Posterior cingulate gyrus (tissue), 11 donors: ENCODE measurements around the gene AFG1L.

ENCODE experiments used
- DNase-seq, 10 donors: peaks; one replicate each; pipeline versions ENCODE4 v3.0.0 to v3.0.0-alpha.2; 2020 to 2021; ENCODE audit warnings: mixed read lengths in 3 of 10
- intact Hi-C: fragments of 100-400 bp; cut with DNase I; formaldehyde crosslinking; loops from one replicate; pipeline ENCODE4 v1.15.1; 2023

AFG1L gene

GRCh38 chr6:108546079-108547049 lies 251.5 kb downstream of the AFG1L start:
- intact Hi-C loops, result no loop called here
- DNase-seq, result no peak

DNA sequence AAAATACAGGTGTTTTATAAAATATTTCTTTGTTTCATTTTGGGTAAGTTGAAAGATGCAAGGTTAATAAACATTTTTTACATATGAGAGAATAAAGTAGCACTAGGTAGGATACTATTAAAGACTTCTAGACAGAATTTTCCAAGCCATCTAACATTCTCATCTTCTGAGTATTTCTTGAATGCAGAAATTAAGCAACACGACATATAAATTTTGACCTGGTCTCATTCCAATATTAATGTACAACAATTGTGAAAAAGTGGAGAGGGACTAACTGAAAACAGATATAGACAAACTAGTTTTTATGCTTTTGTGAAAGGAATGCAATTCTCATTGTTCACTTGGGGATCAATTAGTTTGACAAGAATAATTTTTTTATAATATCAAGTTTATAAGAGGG lies 254.4 kb downstream of the AFG1L start:
- no peak for DNase-seq
- intact Hi-C loops, result no loop called here

DNA sequence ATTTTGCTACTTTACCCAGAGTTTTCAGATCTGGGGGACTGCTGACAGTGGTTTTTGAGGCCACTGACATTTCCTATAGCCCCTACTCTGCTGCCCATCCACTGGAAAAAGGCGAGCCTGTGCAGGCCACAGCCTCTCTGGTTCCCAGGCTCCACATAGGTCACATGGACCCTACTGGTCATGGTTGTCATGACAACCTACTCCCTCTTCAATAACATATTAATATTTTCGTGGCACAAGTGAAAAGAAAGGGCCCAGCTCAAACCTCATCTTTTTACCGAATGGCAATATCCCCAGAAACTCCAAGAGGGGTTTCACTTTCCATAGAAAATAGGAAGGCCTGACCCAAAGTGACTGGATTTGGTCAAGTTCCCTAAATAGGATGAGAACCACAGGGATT lies 254.9 kb downstream of the AFG1L start:
- no peak for DNase-seq
- intact Hi-C loops, result no loop called here

- intact Hi-C loops, result no loop called here
- no peak for DNase-seq
Observed at GRCh38 chr6:108550256-108550655, 255.4 kb downstream of the AFG1L start.

DNA sequence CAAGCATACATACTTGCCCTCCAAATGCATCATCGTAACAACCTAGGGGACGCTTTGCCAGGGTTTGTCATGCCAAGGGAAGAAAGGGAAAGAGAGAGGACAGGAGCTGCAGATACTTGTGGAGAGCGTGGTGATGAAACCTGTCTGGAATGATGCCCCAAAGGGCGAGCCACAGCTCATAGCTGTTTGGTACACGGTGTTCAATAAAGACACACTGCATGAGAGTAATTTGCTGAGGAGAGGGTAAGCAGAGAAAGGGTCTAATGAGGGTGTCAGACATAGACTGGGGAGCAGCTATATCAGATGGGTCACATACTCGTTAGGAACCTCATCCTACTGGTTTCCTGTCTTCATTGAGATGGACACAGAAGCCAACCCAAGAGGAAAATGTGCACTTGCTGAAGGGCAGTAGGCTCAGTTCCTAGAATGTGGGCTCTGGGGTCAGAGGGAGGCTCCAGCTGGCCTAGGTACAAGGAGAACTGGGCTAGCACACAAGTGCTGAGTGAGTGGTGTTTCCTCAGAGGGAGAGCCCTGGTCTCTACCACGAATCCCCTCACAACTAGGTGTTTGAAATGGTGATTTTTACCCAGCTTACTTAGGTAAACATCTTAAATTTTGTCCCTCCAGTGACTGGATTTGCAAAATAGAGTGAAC lies 260.7 kb downstream of the AFG1L start:
- DNase-seq, result no peak
- intact Hi-C loops, result loop anchor here (5.0 kb wide), 2 partner anchors 292 to 827 kb away; partner anchors contain the start of genes ARMC2 and CD164

GRCh38 chr6:108556250-108556649 lies 261.4 kb downstream of the AFG1L start:
- DNase-seq, result no peak
- intact Hi-C loops, result loop anchor here (5.0 kb wide), 2 partner anchors 291 to 826 kb away; partner anchors contain the start of genes ARMC2 and CD164

DNA sequence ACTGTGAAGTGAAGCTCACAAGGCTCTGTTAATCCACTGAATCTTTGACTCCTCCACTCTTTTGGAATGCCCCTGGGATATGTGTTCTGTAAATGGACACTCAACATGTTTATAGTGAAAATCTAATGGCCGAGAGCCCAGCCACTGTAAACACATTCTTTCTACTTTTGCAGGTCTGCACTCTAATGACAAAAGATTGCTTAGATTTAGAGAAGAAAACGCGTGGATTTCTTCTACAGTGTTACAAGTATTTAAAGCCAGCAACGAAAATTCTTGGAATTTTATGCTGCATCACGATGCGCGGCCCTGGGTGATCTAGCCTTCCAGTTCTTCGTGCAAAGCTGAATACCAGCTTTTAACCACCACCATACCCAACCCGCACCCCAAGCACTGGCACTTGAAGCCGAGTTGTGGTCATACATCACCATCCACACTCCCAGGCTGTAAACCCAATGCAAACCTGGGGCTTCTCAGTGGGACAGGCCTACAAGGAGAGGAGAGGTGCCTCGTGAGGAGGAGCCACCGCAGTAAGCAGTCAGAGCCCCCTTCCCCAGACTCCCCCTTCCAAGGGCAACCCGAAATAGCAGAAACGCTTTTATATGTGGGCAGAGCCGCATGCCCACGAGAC lies 262.1 kb downstream of the AFG1L start:
- peak in 4 of 10 donors; percentile 11 to 78 (median 14) for DNase-seq
- intact Hi-C loops, result loop anchor here (5.0 kb wide), 2 partner anchors 290 to 825 kb away; partner anchors contain the start of genes ARMC2 and CD164

- intact Hi-C loops, result loop anchor here (2.0 to 5.0 kb wide), 3 partner anchors 225 to 825 kb away; partner anchors contain the start of genes ARMC2 and CD164
- DNase-seq, result peak in 8 of 10 donors; percentile 60 to 94 (median 68)
Observed at GRCh38 chr6:108557494-108558371, 262.9 kb downstream of the AFG1L start.

GRCh38 chr6:108558372-108559096 lies 263.7 kb downstream of the AFG1L start:
- intact Hi-C loops, result loop anchor here (2.0 to 5.0 kb wide), 3 partner anchors 224 to 824 kb away; partner anchors contain the start of genes ARMC2 and CD164
- peak; percentile 96 to 100 (median 98) for DNase-seq

DNA sequence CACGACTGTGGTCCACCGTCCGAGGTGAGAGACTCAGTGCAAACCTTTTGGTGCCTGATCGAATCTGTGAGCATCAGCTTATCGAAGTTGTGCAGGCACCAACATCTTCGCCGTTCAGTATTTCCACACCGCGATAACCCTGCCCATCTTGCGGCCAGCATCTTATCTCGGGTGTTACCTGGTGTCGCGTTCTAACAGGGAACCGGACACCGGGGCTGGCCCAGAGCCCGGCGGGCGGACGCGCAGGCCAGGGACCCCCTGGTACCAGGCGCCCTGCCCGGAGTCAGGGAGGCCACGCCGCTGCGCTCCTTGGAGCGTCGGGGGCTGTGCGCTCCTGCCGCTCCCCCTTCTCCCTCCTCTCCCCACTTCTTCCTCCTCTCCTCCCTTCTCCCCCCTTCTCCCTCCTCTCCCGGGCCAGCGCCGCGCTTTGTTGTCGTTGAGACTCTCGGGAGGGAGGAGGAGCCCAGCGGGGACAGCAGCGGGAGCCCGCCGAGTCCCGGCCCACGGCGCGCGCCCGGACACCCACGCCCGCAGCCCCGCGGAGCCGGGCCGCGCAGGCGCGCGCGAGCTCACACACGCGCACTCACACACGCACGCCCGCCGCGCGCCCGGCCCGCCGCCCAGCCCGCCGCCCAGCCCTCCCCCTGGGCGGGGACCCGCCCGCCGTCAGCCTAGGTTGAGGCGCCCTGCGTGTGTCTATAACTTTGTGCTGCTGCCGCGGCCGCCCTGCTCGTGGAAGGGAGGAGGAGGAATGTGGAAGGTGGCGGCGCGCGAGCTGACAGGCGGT lies 264.4 kb downstream of the AFG1L start:
- intact Hi-C loops, result loop anchor here (2.0 to 5.0 kb wide), 3 partner anchors 224 to 823 kb away; partner anchors contain the start of genes ARMC2 and CD164
- peak; percentile 83 to 99 (median 94) for DNase-seq

- peak in 8 of 10 donors; percentile 30 to 94 (median 54) for DNase-seq
- intact Hi-C loops, result loop anchor here (2.0 to 10.0 kb wide), 4 partner anchors 95 to 822 kb away; partner anchors contain the start of genes ARMC2 and CD164
Observed at GRCh38 chr6:108559884-108560462, 265.1 kb downstream of the AFG1L start.

GRCh38 chr6:108560463-108561308 lies 265.8 kb downstream of the AFG1L start, which contains the start of gene FOXO3:
Gene FOXO3, plus strand, starts transcription at chr6:108560917. Its CDS starts 292 bp downstream, at chr6:108561209.
- DNase-seq, result peak; percentile 71 to 97 (median 79)
- intact Hi-C loops, result loop anchor here (10.0 kb wide), 1 partner anchor 94 kb away; no protein-coding TSS in a partner anchor

DNA sequence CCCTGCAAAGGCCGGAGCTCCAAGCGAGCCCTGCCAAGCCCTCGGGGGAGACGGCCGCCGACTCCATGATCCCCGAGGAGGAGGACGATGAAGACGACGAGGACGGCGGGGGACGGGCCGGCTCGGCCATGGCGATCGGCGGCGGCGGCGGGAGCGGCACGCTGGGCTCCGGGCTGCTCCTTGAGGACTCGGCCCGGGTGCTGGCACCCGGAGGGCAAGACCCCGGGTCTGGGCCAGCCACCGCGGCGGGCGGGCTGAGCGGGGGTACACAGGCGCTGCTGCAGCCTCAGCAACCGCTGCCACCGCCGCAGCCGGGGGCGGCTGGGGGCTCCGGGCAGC lies 266.4 kb downstream of the AFG1L start:
- intact Hi-C loops, result loop anchor here (10.0 kb wide), 1 partner anchor 94 kb away; no protein-coding TSS in a partner anchor
- peak in 1 of 10 donors; percentile 77 for DNase-seq

DNA sequence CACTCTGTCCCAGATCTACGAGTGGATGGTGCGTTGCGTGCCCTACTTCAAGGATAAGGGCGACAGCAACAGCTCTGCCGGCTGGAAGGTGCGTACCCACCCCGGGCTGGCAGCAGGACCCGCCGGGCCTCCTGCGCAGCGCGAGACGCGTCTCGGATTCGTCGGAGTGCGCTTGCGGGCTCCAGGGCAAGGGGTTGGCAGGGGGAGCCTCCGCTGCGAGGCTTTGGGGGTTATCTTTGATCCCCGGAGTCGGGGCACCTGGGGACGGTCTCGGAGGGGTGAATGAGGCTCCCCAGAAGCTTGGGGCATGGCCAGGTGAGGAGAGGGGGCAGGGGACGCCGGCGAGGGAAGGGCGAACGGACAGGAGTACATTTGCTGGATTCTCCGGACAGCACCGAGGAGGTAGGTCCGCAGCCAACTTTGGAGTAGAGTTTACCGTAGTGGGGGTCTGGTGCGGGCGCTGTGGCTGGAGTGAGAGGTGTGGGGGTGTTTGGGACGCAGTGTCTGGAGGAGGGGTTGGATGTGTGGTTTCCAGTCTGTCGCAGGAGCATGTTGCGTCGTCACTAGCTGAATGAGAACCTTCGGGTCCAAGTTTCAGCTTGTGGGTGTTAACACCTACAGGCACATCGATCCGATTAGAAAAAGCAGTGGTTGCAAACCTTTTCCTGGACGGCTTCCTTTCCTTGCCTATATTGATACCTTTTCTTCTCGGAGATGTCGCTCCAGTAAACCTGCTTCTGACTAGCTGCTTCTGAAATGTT lies 267.1 kb downstream of the AFG1L start:
- DNase-seq, result peak in 5 of 10 donors; percentile 13 to 84 (median 33)
- intact Hi-C loops, result loop anchor here (10.0 kb wide), 1 partner anchor 93 kb away; no protein-coding TSS in a partner anchor

DNA sequence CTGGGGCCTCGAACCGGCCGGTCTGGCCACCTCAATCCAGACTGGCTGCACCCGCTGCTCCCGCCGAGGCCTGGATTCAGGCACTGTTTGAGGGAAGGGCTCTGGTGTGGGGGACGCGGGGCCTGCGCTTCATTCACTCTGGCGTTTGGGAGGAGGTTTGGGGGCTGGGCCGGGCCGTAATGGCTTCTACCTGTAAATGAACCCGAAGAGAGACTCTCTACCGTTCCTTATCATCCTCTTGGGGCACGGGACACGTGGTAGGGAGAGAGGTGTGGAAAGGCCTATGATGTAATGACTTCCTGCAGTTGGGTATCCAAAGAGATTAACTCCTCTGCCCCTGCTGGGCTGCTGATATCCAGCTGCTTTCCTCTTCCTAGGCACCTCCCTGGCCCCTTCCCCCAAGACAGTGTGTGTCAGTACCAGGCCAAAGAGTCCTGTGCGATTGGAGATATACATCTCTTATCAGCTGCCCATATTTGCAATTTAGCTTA lies 267.7 kb downstream of the AFG1L start:
- intact Hi-C loops, result loop anchor here (10.0 kb wide), 1 partner anchor 92 kb away; no protein-coding TSS in a partner anchor

More for the DNA sequence above, 267.7 kb downstream of the AFG1L start:
- peak in 6 of 10 donors; percentile 14 to 88 (median 41) for DNase-seq
